HL-60 (cell line): ENCODE measurements around the gene ENPP6.

ENCODE experiments used
- DNase-seq, 2 experiments: peaks; one replicate each; pipeline ENCODE4 v3.0.0-alpha.2; 2010 to 2020; ENCODE audit warnings: low read depth in 1 of 2, low spot score in 1 of 2
- H3K27ac ChIP-seq: fragments of 250-450 bp; sonication (Bioruptor Pico); replicated peaks from 2 replicates; pipeline ENCODE4 v1.5.1; 2020; ENCODE audit warnings: mild to moderate bottlenecking, moderate library complexity
- H3K27me3 ChIP-seq: fragments of 250-450 bp; sonication (Bioruptor Pico); 2 replicates; pipeline ENCODE4 v1.5.1; 2021; ENCODE audit warnings: mild to moderate bottlenecking, moderate library complexity; ENCODE audit not compliant: insufficient read depth, poor library complexity, severe bottlenecking
- H3K4me3 ChIP-seq: replicated peaks from 2 replicates; pipeline ENCODE4 v1.5.1; 2011; ENCODE audit warnings: mild to moderate bottlenecking, control low read depth, low read length; ENCODE audit not compliant: insufficient read depth
- GABPA ChIP-seq: IDR thresholded peaks from 2 replicates; pipeline ENCODE4 v1.6.1; 2012; ENCODE audit warnings: low read depth
- POLR2AphosphoS5 ChIP-seq: IDR thresholded peaks from 2 replicates; pipeline ENCODE4 v1.6.1; 2012; ENCODE audit warnings: low read depth
- SPI1 ChIP-seq: IDR thresholded peaks from 2 replicates; pipeline ENCODE4 v1.6.1; 2012; ENCODE audit warnings: low read depth, mild to moderate bottlenecking, borderline replicate concordance
- long read RNA-seq: library from polyadenylated mRNA; unstranded; transcript quantifications from one replicate; pipeline ENCODE4 v2.0.0, GENCODE V29; 2020
- TF ChIP-seq, protein P1 (sequence below): IDR thresholded peaks from one replicate; pipeline ENCODE4 v1.5.1; 2011; ENCODE audit warnings: low read length, control low read depth, inconsistent platforms; ENCODE audit not compliant: insufficient read depth
- TF ChIP-seq, protein P2 (sequence below): IDR thresholded peaks from 2 replicates; pipeline ENCODE4 v1.6.1; 2012; ENCODE audit warnings: low read depth; ENCODE audit not compliant: insufficient replicate concordance

ENPP6 gene
- long read RNA-seq, result 0 reads

GRCh38 chr4:184217634-184218033 lies at the start of gene ENPP6:
Gene ENPP6, minus strand, starts transcription at chr4:184217873. Its CDS starts 54 bp downstream, at chr4:184217819.
- DNase-seq, result no peak
- Histone ChIP-seq H3K27ac (no peak within 1 kb of the TSS), H3K27me3 (peaks cover 3% of the 10 kb centered on the region), H3K4me3 (no peak within 1 kb of the TSS)
- TF ChIP-seq GABPA (no peak), POLR2AphosphoS5 (no peak), SPI1 (no peak)
- TF ChIP-seq, protein P1, sequence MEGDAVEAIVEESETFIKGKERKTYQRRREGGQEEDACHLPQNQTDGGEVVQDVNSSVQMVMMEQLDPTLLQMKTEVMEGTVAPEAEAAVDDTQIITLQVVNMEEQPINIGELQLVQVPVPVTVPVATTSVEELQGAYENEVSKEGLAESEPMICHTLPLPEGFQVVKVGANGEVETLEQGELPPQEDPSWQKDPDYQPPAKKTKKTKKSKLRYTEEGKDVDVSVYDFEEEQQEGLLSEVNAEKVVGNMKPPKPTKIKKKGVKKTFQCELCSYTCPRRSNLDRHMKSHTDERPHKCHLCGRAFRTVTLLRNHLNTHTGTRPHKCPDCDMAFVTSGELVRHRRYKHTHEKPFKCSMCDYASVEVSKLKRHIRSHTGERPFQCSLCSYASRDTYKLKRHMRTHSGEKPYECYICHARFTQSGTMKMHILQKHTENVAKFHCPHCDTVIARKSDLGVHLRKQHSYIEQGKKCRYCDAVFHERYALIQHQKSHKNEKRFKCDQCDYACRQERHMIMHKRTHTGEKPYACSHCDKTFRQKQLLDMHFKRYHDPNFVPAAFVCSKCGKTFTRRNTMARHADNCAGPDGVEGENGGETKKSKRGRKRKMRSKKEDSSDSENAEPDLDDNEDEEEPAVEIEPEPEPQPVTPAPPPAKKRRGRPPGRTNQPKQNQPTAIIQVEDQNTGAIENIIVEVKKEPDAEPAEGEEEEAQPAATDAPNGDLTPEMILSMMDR, result no peak
- TF ChIP-seq, protein P2, sequence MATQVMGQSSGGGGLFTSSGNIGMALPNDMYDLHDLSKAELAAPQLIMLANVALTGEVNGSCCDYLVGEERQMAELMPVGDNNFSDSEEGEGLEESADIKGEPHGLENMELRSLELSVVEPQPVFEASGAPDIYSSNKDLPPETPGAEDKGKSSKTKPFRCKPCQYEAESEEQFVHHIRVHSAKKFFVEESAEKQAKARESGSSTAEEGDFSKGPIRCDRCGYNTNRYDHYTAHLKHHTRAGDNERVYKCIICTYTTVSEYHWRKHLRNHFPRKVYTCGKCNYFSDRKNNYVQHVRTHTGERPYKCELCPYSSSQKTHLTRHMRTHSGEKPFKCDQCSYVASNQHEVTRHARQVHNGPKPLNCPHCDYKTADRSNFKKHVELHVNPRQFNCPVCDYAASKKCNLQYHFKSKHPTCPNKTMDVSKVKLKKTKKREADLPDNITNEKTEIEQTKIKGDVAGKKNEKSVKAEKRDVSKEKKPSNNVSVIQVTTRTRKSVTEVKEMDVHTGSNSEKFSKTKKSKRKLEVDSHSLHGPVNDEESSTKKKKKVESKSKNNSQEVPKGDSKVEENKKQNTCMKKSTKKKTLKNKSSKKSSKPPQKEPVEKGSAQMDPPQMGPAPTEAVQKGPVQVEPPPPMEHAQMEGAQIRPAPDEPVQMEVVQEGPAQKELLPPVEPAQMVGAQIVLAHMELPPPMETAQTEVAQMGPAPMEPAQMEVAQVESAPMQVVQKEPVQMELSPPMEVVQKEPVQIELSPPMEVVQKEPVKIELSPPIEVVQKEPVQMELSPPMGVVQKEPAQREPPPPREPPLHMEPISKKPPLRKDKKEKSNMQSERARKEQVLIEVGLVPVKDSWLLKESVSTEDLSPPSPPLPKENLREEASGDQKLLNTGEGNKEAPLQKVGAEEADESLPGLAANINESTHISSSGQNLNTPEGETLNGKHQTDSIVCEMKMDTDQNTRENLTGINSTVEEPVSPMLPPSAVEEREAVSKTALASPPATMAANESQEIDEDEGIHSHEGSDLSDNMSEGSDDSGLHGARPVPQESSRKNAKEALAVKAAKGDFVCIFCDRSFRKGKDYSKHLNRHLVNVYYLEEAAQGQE, result no peak

- TF ChIP-seq POLR2AphosphoS5 (no peak), SPI1 (peak; percentile 27; the same call in 1 of the 2 replicates)
- no peak overlapping the region; the same call in 1 of the 2 replicates for H3K4me3 ChIP-seq
- H3K27ac ChIP-seq, result peak overlapping the region; percentile 76
- no peaks in the 10 kb centered on the region for H3K27me3 ChIP-seq
- no peak for DNase-seq
Observed at GRCh38 chr4:184267206-184267608, 49.5 kb upstream of the ENPP6 start.

- TF ChIP-seq POLR2AphosphoS5, result peak; percentile 35; the same call in 1 of the 2 replicates
- TF ChIP-seq, protein P2, result no peak
- Histone ChIP-seq H3K27ac (no peak overlapping the region), H3K4me3 (no peak overlapping the region), H3K27me3 (no peaks in the 10 kb centered on the region)
- peak in 1 of 2 experiments; percentile 56 for DNase-seq
Observed at GRCh38 chr4:184265546-184266351, 48.1 kb upstream of the ENPP6 start.

- Histone ChIP-seq H3K27me3 (no peaks in the 10 kb centered on the region), H3K4me3 (no peak overlapping the region), H3K27ac (no peak overlapping the region; the same call in 1 of the 2 replicates)
- peak; percentile 60 to 91 for DNase-seq
- TF ChIP-seq, protein P1, result peak; percentile 69
- TF ChIP-seq POLR2AphosphoS5, result no peak
Observed at GRCh38 chr4:184263910-184264732, 46.4 kb upstream of the ENPP6 start.
